Mucosa of gallbladder (tissue), 1 donor: ENCODE measurements around the gene ZNF90. TPM values are rescaled to one million over a fixed set of nuclear protein-coding genes. Genes with fewer than 3 reads are reported as not detected.
"Not testable (repeated sequence)": the region's sequence is repeated elsewhere in the genome, so short reads cannot be mapped to it uniquely, and the experiment has no call there.

Experiments used
- DNase-seq: peaks from one replicate; pipeline ENCODE4 v3.0.0-alpha.2; 2020; ENCODE audit warnings: low spot score
- total RNA-seq: library from RNA; stranded (reverse); gene quantifications from one replicate; pipeline ENCODE4 v1.2.1, GENCODE V29; 2021
- donor health status: DM: no; HTN: no; CAD: no.

Gene ZNF90
- total RNA-seq, 1 donor from 2014 or later: 3.9 TPM

- DNase-seq: no peak
These were observed 25.4 kb downstream of the ZNF90 start for GRCh38 chr19:20103091-20103740.

GRCh38 chr19:20107301-20107700 lies 29.5 kb downstream of the ZNF90 start:
- DNase-seq: no peak

DNA sequence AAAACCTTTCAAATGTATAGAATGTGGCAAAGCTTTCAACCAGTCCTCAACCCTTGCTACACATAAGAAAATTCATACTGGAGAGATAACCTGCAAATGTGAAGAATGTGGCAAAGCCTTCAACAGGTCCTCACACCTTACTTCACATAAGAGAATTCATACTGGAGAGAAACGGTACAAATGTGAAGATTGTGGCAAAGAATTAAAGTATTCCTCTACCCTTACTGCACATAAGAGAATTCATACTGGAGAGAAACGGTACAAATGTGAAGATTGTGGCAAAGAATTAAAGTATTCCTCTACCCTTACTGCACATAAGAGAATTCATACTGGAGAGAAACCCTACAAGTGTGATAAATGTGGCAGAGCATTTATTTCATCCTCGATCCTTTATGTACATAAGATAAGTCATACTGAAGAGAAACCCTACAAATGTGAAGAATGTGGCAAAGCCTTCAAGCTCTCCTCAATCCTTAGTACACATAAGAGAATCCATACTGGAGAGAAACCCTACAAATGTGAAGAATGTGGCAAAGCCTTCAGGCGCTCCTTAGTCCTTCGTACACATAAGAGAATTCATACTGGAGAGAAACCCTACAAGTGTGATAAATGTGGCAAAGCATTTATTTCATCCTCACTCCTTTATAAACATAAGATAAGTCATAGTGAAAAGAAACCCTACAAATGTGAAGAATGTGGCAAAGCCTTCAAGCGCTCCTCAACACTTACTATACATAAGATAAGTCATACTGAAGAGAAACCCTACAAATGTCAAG lies 40.5 kb downstream of the ZNF90 start:
- DNase-seq: not testable (repeated sequence)

- DNase-seq: no peak
These were observed 47.1 kb downstream of the ZNF90 start for GRCh38 chr19:20124879-20125278.

DNA sequence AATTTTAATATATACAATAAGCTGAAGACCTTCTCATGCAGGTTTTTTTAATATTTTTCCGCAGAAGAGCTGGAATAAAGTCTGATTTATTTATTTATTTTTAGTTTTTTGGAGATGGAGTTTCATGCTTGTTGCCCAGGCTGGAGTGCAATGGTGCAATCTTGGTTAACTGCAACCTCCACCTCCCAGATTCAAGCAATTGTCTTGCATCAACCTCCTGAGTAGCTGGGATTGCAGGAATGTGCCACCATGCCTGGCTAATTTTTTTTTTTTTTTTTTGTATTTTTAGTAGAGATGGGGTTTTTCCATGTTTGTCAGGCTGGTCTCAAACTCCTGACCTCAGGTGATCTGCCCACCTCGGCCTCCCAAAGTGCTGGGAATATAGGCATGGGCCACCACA lies 55.1 kb downstream of the ZNF90 start:
- DNase-seq: not testable (repeated sequence)

DNA sequence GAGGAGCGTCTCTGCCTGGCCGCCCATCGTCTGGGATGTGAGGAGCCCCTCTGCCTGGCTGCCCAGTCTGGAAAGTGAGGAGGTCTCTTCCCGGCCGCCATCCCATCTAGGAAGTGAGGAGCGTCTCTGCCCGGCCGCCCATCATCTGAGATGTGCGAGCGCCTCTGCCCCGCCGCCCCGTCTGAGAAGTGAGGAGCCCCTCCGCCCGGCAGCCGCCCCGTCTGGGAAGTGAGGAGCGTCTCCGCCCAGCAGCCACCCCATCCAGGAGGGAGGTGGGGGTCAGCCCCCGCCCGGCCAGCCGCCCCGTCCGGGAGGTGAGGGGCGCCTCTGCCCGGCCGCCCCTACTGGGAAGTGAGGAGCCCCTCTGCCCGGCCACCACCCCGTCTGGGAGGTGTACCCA lies 59.9 kb downstream of the ZNF90 start:
- not testable (repeated sequence) for DNase-seq

GRCh38 chr19:20151617-20152145 lies 73.9 kb downstream of the ZNF90 start:
- no peak for DNase-seq

- not testable (repeated sequence) for DNase-seq
These were observed 74.7 kb downstream of the ZNF90 start for GRCh38 chr19:20152506-20152905.

DNA sequence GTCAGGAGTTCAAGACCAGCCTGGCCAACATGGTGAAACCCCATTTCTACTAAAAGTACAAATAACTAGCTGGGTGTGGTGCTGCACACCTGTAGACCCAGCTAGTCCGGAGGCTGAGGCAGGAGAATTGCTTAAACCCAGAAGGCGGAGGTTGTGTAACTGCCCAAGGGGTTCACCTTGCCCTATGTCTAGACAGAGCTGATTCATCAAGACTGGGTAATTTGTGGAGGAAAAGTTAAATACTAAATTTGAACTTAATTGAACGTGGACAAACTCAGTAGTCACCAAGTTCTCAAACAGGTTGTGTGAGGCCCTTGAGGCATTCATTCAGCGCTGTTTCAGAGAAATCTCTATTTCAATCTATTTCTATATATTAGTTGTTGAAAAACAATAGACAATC lies 75.5 kb downstream of the ZNF90 start:
- DNase-seq: no peak

- no peak for DNase-seq
These were observed 76.8 kb downstream of the ZNF90 start for GRCh38 chr19:20154636-20155035.

DNA sequence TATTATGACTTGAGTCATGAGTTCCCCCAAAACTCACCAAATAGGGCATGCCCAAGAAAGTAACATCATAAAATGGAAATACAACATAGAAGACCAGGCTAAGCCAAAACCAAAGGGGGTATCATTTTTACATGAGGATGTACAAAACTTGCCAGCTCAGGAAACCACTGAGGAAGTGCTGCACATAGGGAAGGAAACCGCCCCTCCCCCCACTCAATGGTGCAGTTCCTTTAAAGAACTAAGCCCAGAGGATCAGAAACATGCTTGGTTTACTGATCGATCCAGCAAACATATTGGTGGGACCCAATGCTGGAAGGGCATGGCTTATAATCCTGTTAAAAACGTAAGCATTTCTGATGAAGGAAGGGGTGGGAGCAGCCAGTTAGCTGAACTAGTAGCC lies 85.0 kb downstream of the ZNF90 start:
- no peak for DNase-seq

- DNase-seq: no peak
These were observed 86.7 kb downstream of the ZNF90 start for GRCh38 chr19:20164456-20164855.

GRCh38 chr19:20165971-20166592 lies 88.3 kb downstream of the ZNF90 start:
- peak; percentile 51 for DNase-seq

DNA sequence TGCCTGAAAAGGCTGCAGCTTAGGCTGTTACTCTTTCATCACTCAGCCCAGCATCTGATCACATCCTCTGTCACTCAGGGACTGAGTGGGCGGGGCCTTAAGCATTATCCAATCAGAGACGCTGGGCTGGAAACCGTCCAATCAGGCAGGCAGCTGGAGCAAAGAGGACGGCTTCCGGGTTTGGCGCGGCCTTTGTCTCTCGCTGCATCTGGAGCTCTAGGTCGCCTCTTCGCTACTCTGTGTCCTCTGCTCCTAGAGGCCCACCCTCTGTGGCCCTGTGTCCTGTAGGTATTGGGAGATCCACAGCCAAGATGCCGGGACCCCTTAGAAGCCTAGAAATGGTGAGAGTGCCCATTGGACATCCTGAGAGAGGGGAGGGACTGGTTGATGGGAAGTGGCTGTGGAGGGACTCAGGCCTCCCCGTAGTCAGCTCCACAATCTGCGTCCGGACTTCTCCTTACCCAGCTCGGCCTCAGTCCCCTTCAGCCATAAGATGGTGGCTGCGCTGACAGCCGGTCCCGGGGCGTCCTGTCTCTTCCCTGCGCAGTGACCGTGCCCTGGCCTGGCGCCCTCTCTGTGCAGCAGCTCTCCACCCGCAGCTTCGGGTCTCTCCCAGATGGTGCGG lies 89.3 kb downstream of the ZNF90 start, which contains the start of gene ZNF486:
Gene ZNF486 (plus strand): TSS at position 195 of the 625 bp plus-strand sequence. CDS start 117 bp downstream, at position 312.
- peak; percentile 98 for DNase-seq

DNA sequence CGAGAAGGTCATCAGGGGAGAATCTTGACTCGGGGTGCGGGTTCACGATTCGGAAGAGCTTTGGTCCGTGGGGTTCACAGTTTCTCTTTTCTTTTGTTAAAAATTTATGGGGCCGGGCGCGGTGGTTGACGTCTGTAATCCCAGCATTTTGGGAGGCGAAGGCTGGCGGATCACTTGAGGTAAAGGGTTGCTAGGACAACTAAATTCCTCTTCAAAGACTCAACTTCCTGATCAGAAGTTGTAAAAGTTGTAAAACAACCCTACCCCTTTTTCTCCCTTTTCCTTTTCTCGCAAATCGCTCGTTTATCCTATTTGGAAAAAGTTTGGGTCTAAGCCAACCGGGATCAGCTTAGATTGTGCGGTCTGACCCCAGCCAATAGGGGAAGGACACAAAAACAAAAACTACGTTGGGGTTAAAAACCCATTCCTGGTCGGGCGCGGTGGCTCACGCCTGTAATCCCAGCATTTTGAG lies 89.9 kb downstream of the ZNF90 start:
- DNase-seq: no peak

Other genes starting within 250 kb of the ZNF90 start
- gene ZNF253, start 212.1 kb upstream of the ZNF90 start, total RNA-seq: 16.0 TPM
- gene ZNF93, start 177.1 kb upstream of the ZNF90 start, total RNA-seq: 3.9 TPM
- gene ZNF682, start 38.5 kb upstream of the ZNF90 start, total RNA-seq: 6.0 TPM
- gene ZNF486, start 89.2 kb downstream of the ZNF90 start, total RNA-seq: 10.6 TPM